Kidney (tissue), 14 donors: Measurements from ENCODE around the gene DNM2. TPM values are rescaled to one million over a fixed set of nuclear protein-coding genes. Genes with fewer than 3 reads are reported as not detected.

ENCODE experiments used
- DNase-seq, 5 donors: peaks; one replicate each; pipeline ENCODE4 v3.0.0-alpha.2; 2013 to 2020
- FAIRE-seq: peaks from 2 replicates; lab custom pipeline; 2012; peaks lifted over from hg19 to GRCh38; lab: Jason Lieb, UNC
- H3K27ac ChIP-seq, 2 donors: one replicate each; pipeline ENCODE4 v1.7.0; 2013; ENCODE audit warnings: low read depth in 2 of 2, low read length in 2 of 2, inconsistent platforms in 1 of 2
- H3K27me3 ChIP-seq: one replicate; pipeline ENCODE4 v1.7.1; 2013; ENCODE audit warnings: low read length, inconsistent platforms; ENCODE audit not compliant: control insufficient read depth, insufficient read depth
- H3K36me3 ChIP-seq, 3 donors: one replicate each; pipeline versions ENCODE4 v1.7.0 to v1.7.1; 2013; ENCODE audit warnings: low read length in 3 of 3, control low read depth in 1 of 3, inconsistent platforms in 1 of 3; ENCODE audit not compliant: insufficient read depth in 3 of 3, control insufficient read depth in 2 of 3
- H3K4me1 ChIP-seq, 3 donors: one replicate each; pipeline versions ENCODE4 v1.7.0 to v1.7.1; 2013; ENCODE audit warnings: low read length in 3 of 3, inconsistent platforms in 1 of 3, low read depth in 1 of 3; ENCODE audit not compliant: control insufficient read depth in 2 of 3, insufficient read depth in 2 of 3
- H3K4me3 ChIP-seq, 3 donors: one replicate each; pipeline versions ENCODE4 v1.7.0 to v1.8.1; 2013; ENCODE audit warnings: low read length in 3 of 3, control low read depth in 1 of 3, inconsistent platforms in 1 of 3
- H3K9ac ChIP-seq, 3 donors: one replicate each; pipeline versions ENCODE4 v1.7.0 to v1.7.1; 2013; ENCODE audit warnings: low read length in 3 of 3, control low read depth in 1 of 3, inconsistent platforms in 1 of 3
- H3K9me3 ChIP-seq, 3 donors: one replicate each; pipeline versions ENCODE4 v1.7.0 to v1.7.1; 2013; ENCODE audit warnings: low read length in 3 of 3, control low read depth in 1 of 3, inconsistent platforms in 1 of 3; ENCODE audit not compliant: control insufficient read depth in 2 of 3, insufficient read depth in 1 of 3
- CTCF ChIP-seq: IDR thresholded peaks from 3 replicates; pipeline ENCODE4 v1.5.1; 2012; ENCODE audit warnings: mild to moderate bottlenecking, moderate library complexity, borderline replicate concordance; ENCODE audit not compliant: insufficient read depth; ENCODE audit errors: extremely low read depth
- intact Hi-C: fragments of 100-400 bp; cut with DNase I; formaldehyde crosslinking; loops from one replicate; pipeline ENCODE4 v1.11.1; 2022
- polyA plus RNA-seq: library from polyadenylated mRNA; stranded (reverse); fragments of 350-450 nt; fragmentation: Illumina TruSeq; extraction: RNeasy Lipid Tissue Mini Kit (QIAGEN cat#74804); gene quantifications from one replicate; pipeline ENCODE4 v1.2.3, GENCODE V29; 2014; ENCODE audit warnings: low read depth, low replicate concordance; ENCODE audit not compliant: insufficient read depth
- total RNA-seq: library from RNA; stranded (reverse); fragmentation: NEBNext Ultra II Directional; extraction: Animal tissue kit (Norgen Biotek cat#: 25700); gene quantifications from one replicate; pipeline ENCODE4 v1.2.1, GENCODE V29; 2021
- donor health status: control.
- donor health status: control.
- donor health status: control.
- donor health status: control.
- donor health status: control.
- donor health status: DM: yes; HTN: yes; CAD: no.
- donor health status: Normal renal cell carcinoma (clear cell type).

DNM2 gene
- total and polyA plus RNA-seq, 2 donors from 2014 or later: 79.0 to 226 TPM

GRCh38 chr19:10691178-10691881 is 26.5 kb upstream of the DNM2 start:
- H3K36me3 ChIP-seq: peaks cover 2 to 40% (median 26%) of the 10 kb centered on the region in 3 donors

GRCh38 chr19:10691883-10692282 is 26.0 kb upstream of the DNM2 start:
- no peak for TF ChIP-seq CTCF
- no peak for FAIRE-seq
- Histone ChIP-seq H3K9me3 (no peaks in the 10 kb centered on the region), H3K4me1 (peaks cover 0 to 9% (median 0%) of the 10 kb centered on the region in 3 donors), H3K4me3 (no peak overlapping the region), H3K9ac (no peak overlapping the region), H3K27me3 (no peaks in the 10 kb centered on the region), H3K36me3 (peaks cover 2 to 35% (median 26%) of the 10 kb centered on the region in 3 donors), H3K27ac (no peak overlapping the region)
- intact Hi-C loops: no loop called here
- DNase-seq: peak in 1 of 5 donors; percentile 71

More at GRCh38 chr19:10691178-10691881, 26.5 kb upstream of the DNM2 start:
- no peak overlapping the region for H3K4me3 ChIP-seq
- H3K4me1 ChIP-seq: peaks cover 0 to 9% (median 0%) of the 10 kb centered on the region in 3 donors
- intact Hi-C loops: no loop called here
- H3K9ac ChIP-seq: no peak overlapping the region
- no peaks in the 10 kb centered on the region for H3K27me3 ChIP-seq
- H3K27ac ChIP-seq: no peak overlapping the region
- FAIRE-seq (no peak), DNase-seq (peak in 1 of 5 donors; percentile 63)
- TF ChIP-seq CTCF: no peak
- H3K9me3 ChIP-seq: no peaks in the 10 kb centered on the region

GRCh38 chr19:10692673-10693264 is 25.1 kb upstream of the DNM2 start:
- Histone ChIP-seq H3K9me3 (no peaks in the 10 kb centered on the region), H3K27ac (no peak overlapping the region), H3K27me3 (no peaks in the 10 kb centered on the region), H3K4me1 (peaks cover 0 to 9% (median 0%) of the 10 kb centered on the region in 3 donors), H3K36me3 (peaks cover 2 to 32% (median 23%) of the 10 kb centered on the region in 3 donors), H3K9ac (no peak overlapping the region), H3K4me3 (no peak overlapping the region)
- FAIRE-seq (no peak), DNase-seq (no peak)
- intact Hi-C loops: no loop called here
- no peak for TF ChIP-seq CTCF
